GM19324 (cell line): ENCODE results near the gene FLT1.

ENCODE experiments used
- ATAC-seq: cut with Tn5 transposase; IDR thresholded peaks from one replicate; pipeline ENCODE4 v1.9.1; 2021; ENCODE audit warnings: mild to moderate bottlenecking, moderate library complexity; ENCODE audit not compliant: unreplicated experiment, low FRiP score

The FLT1 gene

GRCh38 chr13:28401303-28402056 is 93.4 kb downstream of the FLT1 start:
- ATAC-seq: no peak

DNA sequence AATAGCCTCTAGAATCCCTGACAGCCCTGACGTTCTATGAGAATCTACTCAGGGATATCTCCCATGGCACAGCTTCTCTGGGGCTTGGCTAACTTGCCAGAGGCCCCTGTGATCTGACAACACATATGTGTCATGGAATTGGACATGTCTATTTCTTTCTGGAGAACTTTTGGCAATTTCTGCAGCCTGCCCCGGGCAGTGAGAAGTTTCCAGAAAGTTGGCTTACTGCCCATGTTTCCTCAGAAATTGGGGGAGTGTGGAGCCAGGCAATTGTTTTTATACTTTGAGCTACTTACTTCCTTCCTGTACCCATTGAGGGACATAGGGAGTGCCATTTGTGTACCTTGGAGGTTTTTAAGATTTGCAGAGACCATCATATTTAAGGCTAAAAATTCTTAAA is 98.9 kb downstream of the FLT1 start:
- ATAC-seq: no peak

- no peak for ATAC-seq
These were observed 100.5 kb downstream of the FLT1 start for GRCh38 chr13:28394422-28394821.

DNA sequence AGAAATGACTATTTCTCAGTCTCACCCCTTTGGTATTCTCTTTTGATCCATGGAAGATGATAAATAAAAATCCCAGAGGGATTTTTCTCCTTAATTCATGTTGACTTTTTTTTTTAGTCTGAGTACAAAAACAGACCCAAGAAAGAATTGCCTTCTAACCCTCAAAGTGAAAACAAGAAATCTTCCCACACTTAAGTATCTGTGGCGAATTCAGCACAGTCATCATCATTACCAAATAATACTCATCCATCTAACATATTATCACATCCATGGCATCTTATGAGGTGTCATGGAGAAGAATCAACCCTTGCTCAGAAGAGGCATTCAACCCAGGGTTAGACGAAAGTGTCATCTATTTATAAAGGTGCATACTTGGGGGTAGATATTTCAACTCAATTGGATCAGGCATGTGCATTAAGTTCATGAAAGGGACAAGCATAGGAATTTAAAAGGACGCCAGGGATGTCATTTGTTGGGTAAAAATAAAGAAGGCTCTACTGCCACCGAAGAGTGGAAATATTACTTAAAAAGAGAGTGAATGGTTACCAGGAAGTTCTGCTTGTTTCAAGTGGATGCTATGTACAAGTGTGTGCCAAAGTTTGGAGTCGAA is 101.9 kb downstream of the FLT1 start:
- no peak for ATAC-seq

DNA sequence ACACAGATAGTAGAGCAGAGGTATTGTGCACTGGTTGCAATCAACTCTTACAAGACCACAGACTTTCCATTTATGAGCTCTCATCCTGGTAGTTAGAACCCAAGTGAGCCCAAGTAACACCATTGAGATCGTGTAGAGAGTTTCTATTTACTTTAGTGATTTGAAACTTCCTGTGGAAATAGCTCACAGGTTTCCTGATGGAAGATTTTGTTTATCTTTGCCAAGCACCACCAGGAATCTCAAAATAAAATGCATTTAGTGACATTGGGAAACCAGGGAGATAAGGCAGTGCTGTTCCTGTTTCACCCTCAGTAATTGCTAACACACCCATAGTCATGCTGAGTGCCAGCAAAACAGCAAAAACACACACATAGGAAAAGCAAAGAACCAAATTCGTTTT is 102.5 kb downstream of the FLT1 start:
- no peak for ATAC-seq

GRCh38 chr13:28387740-28388501 is 107.0 kb downstream of the FLT1 start:
- no peak for ATAC-seq

GRCh38 chr13:28385362-28385761 is 109.6 kb downstream of the FLT1 start:
- ATAC-seq: no peak

GRCh38 chr13:28384789-28385188 is 110.1 kb downstream of the FLT1 start:
- ATAC-seq: no peak

DNA sequence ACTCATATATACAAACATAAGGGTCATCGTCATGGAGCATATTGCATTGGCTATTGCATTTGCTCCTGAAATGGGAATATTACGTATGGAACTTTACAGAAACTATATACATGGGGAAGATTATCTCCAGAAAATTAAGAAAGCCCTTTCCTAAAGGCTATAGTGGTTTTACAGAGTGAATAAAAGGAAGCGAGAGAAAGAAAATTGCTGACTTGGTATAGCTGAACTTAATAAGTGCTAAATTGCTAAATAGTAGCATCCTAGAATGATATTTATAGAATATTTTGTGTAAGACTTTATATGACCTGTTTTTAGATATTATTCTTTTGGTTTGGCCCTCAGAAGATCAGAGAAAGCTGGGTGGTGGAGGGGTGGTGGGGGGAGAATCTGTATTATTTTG is 114.6 kb downstream of the FLT1 start:
- no peak for ATAC-seq

- ATAC-seq: no peak
These were observed 115.4 kb downstream of the FLT1 start for GRCh38 chr13:28379371-28380083.

DNA sequence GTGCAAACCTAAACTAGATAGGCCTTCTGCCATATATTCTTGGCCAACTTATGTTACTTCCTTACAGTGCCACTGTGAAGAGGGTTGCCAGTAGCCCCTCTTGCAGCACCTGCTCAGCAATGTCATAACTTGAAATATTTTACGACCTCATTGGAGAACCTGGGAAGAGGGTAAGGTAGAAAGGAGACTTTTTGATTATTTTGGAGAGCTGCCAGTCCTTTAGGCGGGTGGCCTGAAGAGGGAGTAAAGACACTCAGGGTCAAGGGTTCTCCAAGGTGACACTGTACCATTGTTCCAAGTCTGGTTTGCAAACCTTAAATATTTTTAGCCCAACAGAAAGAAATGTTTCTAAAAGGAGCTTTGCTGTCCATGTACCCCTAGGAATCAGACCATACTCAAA is 118.3 kb downstream of the FLT1 start:
- ATAC-seq: no peak

- ATAC-seq: no peak
These were observed 119.5 kb downstream of the FLT1 start for GRCh38 chr13:28375250-28375930.

- no peak for ATAC-seq
These were observed 121.1 kb downstream of the FLT1 start for GRCh38 chr13:28373810-28374209.

DNA sequence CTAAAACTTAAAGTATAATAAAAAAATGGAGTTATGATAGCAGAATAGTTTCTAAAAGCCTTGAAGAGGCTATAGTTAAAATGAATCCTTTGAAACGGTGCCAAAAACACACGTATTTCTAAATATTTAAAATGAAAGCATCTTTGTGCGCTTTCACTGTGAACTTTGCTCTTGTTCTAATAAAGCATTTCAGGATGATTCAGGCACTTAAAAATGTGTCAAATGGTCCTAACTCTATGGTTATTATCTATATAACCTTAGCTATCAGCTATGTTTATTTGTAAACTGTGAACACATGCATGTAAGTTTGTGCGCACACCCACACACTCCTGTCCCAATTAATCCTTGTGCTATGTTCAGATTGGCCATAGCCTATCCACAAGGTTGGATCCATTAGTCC is 124.5 kb downstream of the FLT1 start:
- ATAC-seq: no peak

DNA sequence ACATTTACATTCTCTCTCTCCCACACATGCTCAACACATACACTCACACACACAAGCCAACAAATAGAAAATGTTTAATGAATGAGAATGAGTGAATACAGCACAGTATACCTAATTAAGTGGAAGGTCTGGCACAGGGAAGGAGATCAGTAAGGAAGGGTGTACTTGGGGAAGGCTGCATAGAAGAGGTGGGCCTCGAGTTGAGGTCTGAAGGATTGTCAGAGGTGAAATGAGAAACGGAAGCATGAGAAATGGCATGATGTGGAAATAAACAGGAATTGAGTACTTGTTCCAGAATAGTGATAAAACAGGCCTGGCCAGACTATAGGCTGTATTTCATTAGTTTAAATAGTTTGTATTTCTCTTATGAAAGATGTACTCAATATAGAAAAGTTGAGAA is 136.2 kb downstream of the FLT1 start:
- ATAC-seq: no peak

- no peak for ATAC-seq
These were observed 137.0 kb downstream of the FLT1 start for GRCh38 chr13:28357911-28358433.

DNA sequence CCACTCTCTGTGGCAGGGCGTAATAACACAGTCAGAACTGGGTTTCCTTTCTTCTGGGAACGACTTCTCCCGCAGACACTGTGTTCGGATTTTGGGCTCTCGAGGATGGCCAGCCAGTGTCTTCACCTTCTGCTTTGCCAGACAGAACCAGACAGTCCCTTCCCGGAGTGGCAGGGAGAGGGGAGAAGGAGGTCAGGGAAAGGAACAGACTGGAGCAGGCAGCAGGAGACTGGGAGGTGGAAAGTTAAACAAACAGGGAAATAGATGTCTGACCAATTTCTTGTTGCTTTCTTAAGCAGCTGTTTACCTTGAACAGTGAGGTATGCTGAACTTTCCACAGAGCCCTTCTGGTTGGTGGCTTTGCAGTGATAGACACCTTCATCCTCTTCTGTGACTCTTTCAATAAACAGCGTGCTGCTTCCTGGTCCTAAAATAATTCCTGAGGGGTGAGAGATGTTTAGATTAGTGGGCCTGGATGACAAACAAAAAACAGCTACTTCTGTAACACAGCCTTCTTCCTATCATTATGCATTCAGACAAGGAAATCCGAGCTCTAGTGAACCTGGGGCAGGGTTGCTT is 137.6 kb downstream of the FLT1 start:
- no peak for ATAC-seq

DNA sequence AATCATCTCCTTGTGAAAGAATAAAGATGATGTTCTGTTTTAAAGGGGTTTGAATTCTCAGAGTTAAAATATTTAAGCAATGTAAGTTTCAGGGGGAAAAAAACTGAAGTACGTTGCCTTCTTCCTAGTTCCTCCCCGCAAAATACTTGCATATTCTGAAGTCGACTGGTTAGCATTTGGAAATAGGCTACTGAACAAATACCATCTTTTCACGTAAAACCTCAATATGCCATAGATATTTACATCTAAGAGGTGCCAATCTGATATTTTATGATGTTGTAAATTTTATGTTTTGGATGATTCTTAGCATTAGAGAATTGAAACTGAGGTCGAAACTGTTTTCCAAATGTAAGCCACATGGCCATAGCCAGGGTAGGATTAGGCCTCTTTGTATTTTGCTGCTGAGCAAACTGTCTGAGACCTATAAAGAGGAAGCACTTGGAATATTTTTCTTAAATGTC is 138.3 kb downstream of the FLT1 start:
- no peak for ATAC-seq

DNA sequence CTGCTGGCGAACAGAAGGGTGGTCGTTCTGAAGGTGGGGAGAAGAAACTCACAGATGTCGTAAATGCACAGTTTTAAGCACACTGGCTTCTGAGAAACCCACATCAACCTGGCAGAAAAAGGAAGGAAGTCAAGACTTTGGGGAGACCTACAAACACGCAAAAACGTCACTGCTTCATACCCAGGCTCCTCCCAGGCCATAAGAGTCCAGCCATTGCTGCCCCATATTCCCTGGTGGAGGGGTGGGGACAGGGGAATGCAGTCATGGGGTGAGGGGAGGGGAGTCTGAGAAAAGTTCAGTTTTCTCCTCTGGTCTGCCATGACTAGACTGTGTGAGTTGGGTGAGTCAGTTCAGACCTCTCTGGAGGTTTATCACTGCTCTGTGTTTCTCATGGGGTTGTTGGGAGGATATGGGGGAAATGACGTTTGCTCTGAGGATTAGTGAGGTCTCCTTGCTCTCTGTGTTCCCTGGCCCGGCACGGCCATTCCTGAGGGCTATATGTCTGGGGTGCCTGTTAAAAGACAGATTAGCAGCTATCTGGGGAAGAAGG is 139.0 kb downstream of the FLT1 start:
- ATAC-seq: no peak
